GM12873 (cell line): ENCODE measurements around the gene FGF8.

Source experiments
- TF ChIP-seq, protein P1 (sequence below): IDR thresholded peaks from 2 replicates; pipeline ENCODE4 v1.5.1; 2012; ENCODE audit warnings: low read depth, mild to moderate bottlenecking, moderate library complexity, low read length, control low read depth; ENCODE audit not compliant: insufficient read depth; ENCODE audit errors: missing control alignments

FGF8 gene

DNA sequence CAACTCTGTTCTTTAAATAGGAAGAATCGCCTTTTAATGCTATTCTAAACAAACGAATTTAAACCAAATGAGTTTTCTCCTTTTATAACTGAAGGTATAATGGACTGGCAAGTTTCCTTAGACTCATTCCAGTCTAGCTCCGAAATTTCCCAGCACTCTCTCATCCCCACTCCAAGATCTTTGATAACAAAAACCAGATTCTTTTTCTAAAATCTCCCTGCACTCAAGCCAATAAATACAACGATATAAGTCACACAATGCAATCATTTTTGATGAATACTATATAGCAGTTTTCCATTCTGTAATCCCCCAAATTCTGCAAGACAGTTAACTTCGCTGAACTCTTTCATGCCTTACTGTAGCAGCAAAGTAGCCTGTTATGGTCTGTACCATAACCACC, 40.5 kb upstream of the FGF8 start:
- TF ChIP-seq, protein P1, sequence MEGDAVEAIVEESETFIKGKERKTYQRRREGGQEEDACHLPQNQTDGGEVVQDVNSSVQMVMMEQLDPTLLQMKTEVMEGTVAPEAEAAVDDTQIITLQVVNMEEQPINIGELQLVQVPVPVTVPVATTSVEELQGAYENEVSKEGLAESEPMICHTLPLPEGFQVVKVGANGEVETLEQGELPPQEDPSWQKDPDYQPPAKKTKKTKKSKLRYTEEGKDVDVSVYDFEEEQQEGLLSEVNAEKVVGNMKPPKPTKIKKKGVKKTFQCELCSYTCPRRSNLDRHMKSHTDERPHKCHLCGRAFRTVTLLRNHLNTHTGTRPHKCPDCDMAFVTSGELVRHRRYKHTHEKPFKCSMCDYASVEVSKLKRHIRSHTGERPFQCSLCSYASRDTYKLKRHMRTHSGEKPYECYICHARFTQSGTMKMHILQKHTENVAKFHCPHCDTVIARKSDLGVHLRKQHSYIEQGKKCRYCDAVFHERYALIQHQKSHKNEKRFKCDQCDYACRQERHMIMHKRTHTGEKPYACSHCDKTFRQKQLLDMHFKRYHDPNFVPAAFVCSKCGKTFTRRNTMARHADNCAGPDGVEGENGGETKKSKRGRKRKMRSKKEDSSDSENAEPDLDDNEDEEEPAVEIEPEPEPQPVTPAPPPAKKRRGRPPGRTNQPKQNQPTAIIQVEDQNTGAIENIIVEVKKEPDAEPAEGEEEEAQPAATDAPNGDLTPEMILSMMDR: no peak

- TF ChIP-seq, protein P1: no peak
These were observed 38.7 kb upstream of the FGF8 start for GRCh38 chr10:101814466-101815071.

- TF ChIP-seq, protein P1: no peak
These were observed 36.7 kb upstream of the FGF8 start for GRCh38 chr10:101812606-101813005.

DNA sequence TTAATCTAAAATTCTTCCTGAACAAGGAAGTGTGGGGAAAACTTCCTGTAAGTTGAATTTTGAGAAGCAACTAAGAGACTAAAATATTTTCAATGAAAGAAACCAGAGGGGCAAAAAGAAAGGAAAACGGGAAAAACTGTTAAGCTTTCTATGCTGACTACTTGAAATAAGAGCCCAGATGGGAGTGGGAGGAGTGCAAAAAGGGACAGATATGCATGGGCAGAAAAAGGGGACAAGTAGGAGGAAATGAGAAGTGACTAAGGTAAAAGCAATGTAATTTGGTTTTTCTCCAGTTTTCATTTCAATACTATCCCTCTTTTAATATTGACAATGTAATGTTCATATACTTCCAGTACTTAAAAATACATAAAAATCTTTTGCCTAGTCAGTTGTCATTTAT, 31.2 kb upstream of the FGF8 start:
- TF ChIP-seq, protein P1: no peak

GRCh38 chr10:101803511-101803910, 27.6 kb upstream of the FGF8 start:
- TF ChIP-seq, protein P1: no peak

- TF ChIP-seq, protein P1: no peak
These were observed 21.6 kb upstream of the FGF8 start for GRCh38 chr10:101797403-101798059.

GRCh38 chr10:101793526-101793925, 17.6 kb upstream of the FGF8 start:
- TF ChIP-seq, protein P1: no peak
